Measurements from ENCODE around the gene FRAT1.

GRCh38 chr10:97319671-97320479 lies 804 bp downstream of the FRAT1 start:
- no peak for TF ChIP-seq CTCF (IDR thresholded peaks at IDR 0.05)
- no peak for TF ChIP-seq POLR2A (IDR thresholded peaks at IDR 0.05)

Measured in uterus (tissue), 2 donors.